HepG2 (cell line): ENCODE results near the gene PPARA. TPM values are rescaled to one million over a fixed set of nuclear protein-coding genes. Genes with fewer than 3 reads are reported as not detected.
A peak's percentile ranks its signal among the peaks of the same experiment; 100 is the strongest.

Experiments
- ATAC-seq: fragments of 200-7000 bp; cut with Tn5 transposase; 3 replicates; pipeline ENCODE4 v1.9.1; 2020; ENCODE audit warnings: mild to moderate bottlenecking, moderate library complexity
- BruUV-seq: library from RNA; stranded (reverse); fragments of 400-500 nt; replicated peaks from 2 replicates; lab custom pipeline; 2021; lab: Mats Ljungman, UMichigan
- CTCF ChIA-PET: fragments of 300-600 bp; formaldehyde crosslinking; extraction: SDS; loops from one replicate; lab custom pipeline; 2021; ENCODE audit warnings: low total read pairs, inconsistent platforms, low intra/inter-chr PET ratio; lab: Yijun Ruan, JAX
- POLR2A ChIA-PET: fragments of 350-600 bp; sonication (Branson Sonifier 250); formaldehyde crosslinking; loops from one replicate; lab custom pipeline; 2020; ENCODE audit warnings: antibody characterized with exemption, inconsistent platforms; lab: Yijun Ruan, JAX
- DNase-seq: peaks from one replicate; pipeline ENCODE4 v3.0.0-alpha.2; 2015; ENCODE audit warnings: low spot score
- FAIRE-seq: peaks from 3 replicates; lab custom pipeline; 2011; peaks lifted over from hg19 to GRCh38; lab: Jason Lieb, UNC
- H2AFZ ChIP-seq: one replicate; pipeline ENCODE4 v1.6.1; 2011; ENCODE audit warnings: low read length, inconsistent platforms
- H3K27ac ChIP-seq: fragments of 300-600 bp; 3 replicates; pipeline ENCODE4 v1.8.0; 2011; ENCODE audit warnings: mixed run types, mild to moderate bottlenecking, mixed read lengths, low read length, inconsistent platforms; ENCODE audit not compliant: insufficient read depth; ENCODE audit errors: extremely low read length
- H3K27me3 ChIP-seq, 2 experiments: fragments of 200-600 bp in 1 of 2; 2 replicates in 1 of 2; 3 replicates in 1 of 2; pipeline versions ENCODE4 v1.6.0 to v1.8.0; 2011; ENCODE audit warnings: low read length in 2 of 2, mild to moderate bottlenecking in 2 of 2, moderate library complexity in 2 of 2, inconsistent platforms in 1 of 2; ENCODE audit not compliant: insufficient read depth in 2 of 2, control insufficient read depth in 1 of 2
- H3K36me3 ChIP-seq, 2 experiments: fragments of 200-600 bp in 1 of 2; replicated peaks in 1 of 2; 2 replicates in 1 of 2; 3 replicates in 1 of 2; pipeline versions ENCODE4 v1.5.1 to v1.8.0; 2011; ENCODE audit warnings: low read length in 2 of 2, inconsistent platforms in 1 of 2; ENCODE audit not compliant: insufficient read depth in 2 of 2, control insufficient read depth in 1 of 2
- H3K4me1 ChIP-seq: 2 replicates; pipeline ENCODE4 v1.5.1; 2012; ENCODE audit warnings: low read length, inconsistent platforms; ENCODE audit not compliant: insufficient read depth
- H3K4me2 ChIP-seq: 2 replicates; pipeline ENCODE4 v1.6.0; 2011; ENCODE audit warnings: low read depth, low read length, inconsistent platforms
- H3K4me3 ChIP-seq, 3 experiments: fragments of 200-600 bp in 1 of 3; sonication (generic), shearing (Covaris generic) in 1 of 3; replicated peaks in 1 of 3; 2 replicates each; pipeline ENCODE4 v1.5.1; 2011 to 2016; ENCODE audit warnings: low read length in 3 of 3, inconsistent platforms in 2 of 3, low read depth in 2 of 3, mild to moderate bottlenecking in 2 of 3, control low read depth in 1 of 3, mixed read lengths in 1 of 3; ENCODE audit not compliant: insufficient read depth in 1 of 3
- H3K79me2 ChIP-seq: one replicate; pipeline ENCODE4 v1.6.1; 2011; ENCODE audit warnings: low read length, inconsistent platforms; ENCODE audit not compliant: insufficient read depth
- H3K9ac ChIP-seq: 2 replicates; pipeline ENCODE4 v1.6.0; 2011; ENCODE audit warnings: mild to moderate bottlenecking, low read depth, low read length, inconsistent platforms; ENCODE audit not compliant: insufficient read depth
- H3K9me3 ChIP-seq: 2 replicates; pipeline ENCODE4 v1.5.1; 2012; ENCODE audit warnings: mild to moderate bottlenecking, low read length
- H4K20me1 ChIP-seq: 2 replicates; pipeline ENCODE4 v1.6.0; 2011; ENCODE audit warnings: inconsistent platforms, mild to moderate bottlenecking, low read length, moderate library complexity; ENCODE audit not compliant: insufficient read depth
- CBX5 ChIP-seq: sonication (generic); formaldehyde crosslinking; IDR thresholded peaks from 2 replicates; pipeline ENCODE4 v1.4.0; 2020; ENCODE audit warnings: missing genetic modification reagents, borderline replicate concordance
- DNMT3B ChIP-seq: conservative IDR thresholded peaks from 2 replicates; pipeline ENCODE4 v1.6.1; 2016; ENCODE audit warnings: missing biosample characterization, control low read depth
- HOXA3 ChIP-seq: sonication (generic); formaldehyde crosslinking; IDR thresholded peaks from 2 replicates; pipeline ENCODE4 v1.5.0; 2020; ENCODE audit warnings: missing genetic modification reagents
- HOXA9 ChIP-seq: sonication (generic); formaldehyde crosslinking; IDR thresholded peaks from 2 replicates; pipeline ENCODE4 v1.8.1; 2022; ENCODE audit warnings: missing genetic modification reagents, mild to moderate bottlenecking, moderate library complexity, borderline replicate concordance
- KDM3A ChIP-seq: IDR thresholded peaks from 2 replicates; pipeline ENCODE4 v1.6.1; 2018; ENCODE audit warnings: low read depth, missing compliant biosample characterization
- REPIN1 ChIP-seq: sonication (generic); formaldehyde crosslinking; IDR thresholded peaks from 2 replicates; pipeline ENCODE4 v1.8.0; 2022; ENCODE audit warnings: missing genetic modification reagents, low read depth, mild to moderate bottlenecking, borderline replicate concordance
- SP5 ChIP-seq: IDR thresholded peaks from 2 replicates; pipeline ENCODE4 v1.6.1; 2016; ENCODE audit warnings: low read depth, borderline replicate concordance
- SRSF4 ChIP-seq: fragments of 200-400 bp; formaldehyde crosslinking; IDR thresholded peaks from one replicate; pipeline ENCODE4 v1.6.1; 2018; ENCODE audit warnings: mild to moderate bottlenecking, low read depth, low read length, moderate library complexity; ENCODE audit not compliant: poor library complexity, severe bottlenecking
- TBL1XR1 ChIP-seq: fragments of 150-350 bp; IDR thresholded peaks from 2 replicates; pipeline ENCODE4 v1.6.1; 2014; ENCODE audit warnings: borderline replicate concordance, low read length; ENCODE audit not compliant: partially characterized antibody
- THAP9 ChIP-seq: sonication (generic); formaldehyde crosslinking; IDR thresholded peaks from 2 replicates; pipeline ENCODE4; 2020; ENCODE audit warnings: missing genetic modification reagents, mild to moderate bottlenecking, borderline replicate concordance
- THRA ChIP-seq: sonication (generic); formaldehyde crosslinking; IDR thresholded peaks from 2 replicates; pipeline ENCODE4 v1.4.0; 2020; ENCODE audit warnings: missing genetic modification reagents, borderline replicate concordance
- UBTF ChIP-seq: sonication (generic); formaldehyde crosslinking; IDR thresholded peaks from 2 replicates; pipeline ENCODE4 v1.4.0; 2020; ENCODE audit warnings: mild to moderate bottlenecking, missing genetic modification reagents
- ZBTB43 ChIP-seq: sonication (generic); formaldehyde crosslinking; conservative IDR thresholded peaks from 2 replicates; pipeline ENCODE4 v1.4.0; 2020; ENCODE audit warnings: missing genetic modification reagents
- ZNF180 ChIP-seq: sonication (generic); formaldehyde crosslinking; IDR thresholded peaks from 2 replicates; pipeline ENCODE4 v1.4.0; 2020; ENCODE audit warnings: low read depth, missing genetic modification reagents, borderline replicate concordance
- ZNF556 ChIP-seq: sonication (generic); formaldehyde crosslinking; IDR thresholded peaks from 2 replicates; pipeline ENCODE4 v1.4.0; 2020; ENCODE audit warnings: mild to moderate bottlenecking, missing genetic modification reagents, borderline replicate concordance
- WGBS: methylation state at CpG from one replicate; pipeline ENCODE4 v1.1.6; 2017; ENCODE audit warnings: low lambda C conversion rate; 5-methylcytosine and 5-hydroxymethylcytosine counted together
- in situ Hi-C: cut with HindIII; loops from 2 replicates; pipeline ENCODE4 v1.10.0; 2017; ENCODE audit warnings: low pct_unique_long_range_greater_than_20kb; ENCODE audit not compliant: extremely low pct_ligation_motif_present
- intact Hi-C: fragments of 100-400 bp; cut with micrococcal nuclease; formaldehyde crosslinking; loops from one replicate; pipeline ENCODE4 v1.10.0; 2022; ENCODE audit not compliant: unreplicated experiment
- polyA plus RNA-seq, 8 experiments: library from polyadenylated mRNA; depleted of rRNA in 3 of 8; stranded (reverse) in 7 of 8; unstranded in 1 of 8; fragments of >200 nt; fragmentation: Illumina TruSeq in 4 of 8; extraction: Trizol in 4 of 8; gene quantifications; 2 replicates each; pipeline versions ENCODE4 v1.2.1 to v1.2.3, GENCODE V29; 2011 to 2016; ENCODE audit warnings: low read depth in 4 of 8, missing spikeins in 1 of 8, mixed read lengths in 1 of 8; ENCODE audit not compliant: insufficient read depth in 1 of 8
- total RNA-seq, 5 experiments: library from RNA; depleted of rRNA; stranded (reverse); fragments of >200 nt; fragmentation: Illumina TruSeq; extraction: Trizol; gene quantifications; 2 replicates each; pipeline ENCODE4 v1.2.3, GENCODE V29; 2016; ENCODE audit warnings: low read depth in 1 of 5

PPARA gene
- total and polyA plus RNA-seq, 2 of the 13 experiments (the other 11 are each of a cell fraction or from before 2014, with no cell fraction given): 18.2 to 24.7 TPM

GRCh38 chr22:46116491-46116958 is 33.8 kb upstream of the PPARA start:
- in situ Hi-C loops: loop anchor here (25.0 kb wide), 1 partner anchor 479 kb away; no protein-coding TSS in a partner anchor
- DNase-seq: peak; percentile 74
- no peak overlapping the region for H3K4me3 ChIP-seq
- FAIRE-seq: peak; percentile 21
- ChIA-PET POLR2A (interaction anchor here (1.0 to 1.4 kb wide), 3 partner anchors 80 to 110 kb away, joined by 3 to 5 read pairs (median 4); no protein-coding TSS in a partner anchor), CTCF (interaction anchor here (1.4 to 4.8 kb wide), 6 partner anchors 16 to 122 kb away, joined by 3 to 92 read pairs (median 20); no protein-coding TSS in a partner anchor)
- no peaks in the 10 kb centered on the region for H3K36me3 ChIP-seq
- no CpG with 5 or more reads among the region's 28 CpGs for WGBS
- peak; percentile 81 for ATAC-seq
- no peak overlapping the region for H3K4me2 ChIP-seq
- intact Hi-C loops: loop anchor here (1.0 kb wide), 2 partner anchors 110 to 122 kb away; no protein-coding TSS in a partner anchor
- no peak overlapping the region for H2AFZ ChIP-seq
- H3K27me3 ChIP-seq: peaks cover 2 to 46% of the 10 kb centered on the region in 2 experiments; a peak in 3 of 5 replicates
- no peak overlapping the region for H3K9ac ChIP-seq
- H3K9me3 ChIP-seq: no peaks in the 10 kb centered on the region
- H3K27ac ChIP-seq: no peak overlapping the region
- H3K79me2 ChIP-seq: no peaks in the 10 kb centered on the region
- no peaks in the 10 kb centered on the region for H4K20me1 ChIP-seq
- peaks cover 26% of the 10 kb centered on the region for H3K4me1 ChIP-seq
- no TSS peak for BruUV-seq
- TF ChIP-seq ZNF180 (CRISPR knock-in tag) (no peak), THRA (CRISPR knock-in tag) (peak; percentile 78; the same call in 1 of the 2 replicates), TBL1XR1 (no peak), ZNF556 (peak; percentile 58; the same call in 1 of the 2 replicates), REPIN1 (CRISPR knock-in tag) (peak; percentile 39; the same call in 1 of the 2 replicates), KDM3A (CRISPR knock-in tag) (0 out of 2 replicates have a peak, but pooled peaks have one; percentile 41), DNMT3B (CRISPR knock-in tag) (no peak), HOXA9 (CRISPR knock-in tag) (no peak), HOXA3 (CRISPR knock-in tag) (0 out of 2 replicates have a peak, but pooled peaks have one; percentile 15), SP5 (no peak), CBX5 (CRISPR knock-in tag) (no peak), ZBTB43 (CRISPR knock-in tag) (no peak), THAP9 (CRISPR knock-in tag) (0 out of 2 replicates have a peak, but pooled peaks have one; percentile 50), UBTF (peak; percentile 48), SRSF4 (no peak)
